AG04449 (cell line): ENCODE measurements around the gene OR8D2.

ENCODE experiments used
- CTCF ChIA-PET: fragments of 350-600 bp; formaldehyde crosslinking; extraction: SDS; loops from one replicate; lab custom pipeline; 2021; ENCODE audit warnings: antibody characterized with exemption; lab: Yijun Ruan, JAX
- POLR2A ChIA-PET: fragments of 400-600, 350-600 bp; formaldehyde crosslinking; extraction: SDS; loops from one replicate; lab custom pipeline; 2020; ENCODE audit warnings: antibody characterized with exemption, inconsistent platforms; lab: Yijun Ruan, JAX
- DNase-seq: peaks from one replicate; pipeline ENCODE4 v3.0.0-alpha.2; 2010; ENCODE audit warnings: low read depth, low spot score
- H3K4me3 ChIP-seq: 2 replicates; pipeline ENCODE4 v1.5.1; 2011; ENCODE audit warnings: low read depth, mild to moderate bottlenecking, control low read depth, low read length
- CTCF ChIP-seq: IDR thresholded peaks from one replicate; pipeline ENCODE4 v1.5.1; 2011; ENCODE audit warnings: mild to moderate bottlenecking, moderate library complexity, low read length, control low read depth, inconsistent platforms; ENCODE audit not compliant: insufficient read depth; ENCODE audit errors: missing control alignments

Gene OR8D2

GRCh38 chr11:124320097-124320496 lies at the start of gene OR8D2:
Gene OR8D2, minus strand, starts transcription at chr11:124320197. Its CDS starts 0 bp downstream, at chr11:124320197.
- no peak for DNase-seq

GRCh38 chr11:124359566-124359965 lies 39.6 kb upstream of the OR8D2 start:
- H3K4me3 ChIP-seq, result no peak overlapping the region
- CTCF ChIA-PET, result no interaction called here
- POLR2A ChIA-PET, result no interaction called here
- no peak for TF ChIP-seq CTCF
- DNase-seq, result no peak

More at GRCh38 chr11:124320097-124320496, at the start of gene OR8D2:
- ChIA-PET CTCF (no interaction called here), POLR2A (no interaction called here)
- H3K4me3 ChIP-seq, result no peak within 1 kb of the TSS
- no peak for TF ChIP-seq CTCF

- no peak for TF ChIP-seq CTCF
- DNase-seq, result no peak
- no peak overlapping the region for H3K4me3 ChIP-seq
- ChIA-PET POLR2A (no interaction called here), CTCF (no interaction called here)
Measured at GRCh38 chr11:124346311-124346955, 26.4 kb upstream of the OR8D2 start.

DNA sequence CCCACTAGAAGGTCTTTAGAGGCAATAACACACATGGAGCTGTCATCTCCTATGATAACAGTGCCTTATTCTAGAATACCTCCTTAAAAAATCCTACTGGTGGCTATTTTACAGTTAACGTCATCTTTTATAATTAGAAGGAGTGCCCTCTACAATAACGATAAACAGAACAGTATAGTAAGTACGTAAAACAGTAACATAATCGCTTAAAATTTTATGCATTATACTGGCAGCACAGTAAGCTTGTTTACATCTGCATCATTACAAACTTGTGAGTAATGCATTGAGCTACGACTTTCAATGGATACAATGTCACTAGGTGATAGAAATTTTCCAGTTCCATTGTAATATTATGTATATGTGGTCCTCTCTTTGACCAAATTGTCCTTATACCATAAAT lies 24.3 kb upstream of the OR8D2 start:
- TF ChIP-seq CTCF, result no peak
- no peak for DNase-seq
- H3K4me3 ChIP-seq, result no peak overlapping the region
- CTCF ChIA-PET, result no interaction called here
- POLR2A ChIA-PET, result no interaction called here

- ChIA-PET POLR2A (no interaction called here), CTCF (no interaction called here)
- H3K4me3 ChIP-seq, result no peak overlapping the region
- no peak for DNase-seq
- TF ChIP-seq CTCF, result no peak
Measured at GRCh38 chr11:124340142-124340447, 20.1 kb upstream of the OR8D2 start.

DNA sequence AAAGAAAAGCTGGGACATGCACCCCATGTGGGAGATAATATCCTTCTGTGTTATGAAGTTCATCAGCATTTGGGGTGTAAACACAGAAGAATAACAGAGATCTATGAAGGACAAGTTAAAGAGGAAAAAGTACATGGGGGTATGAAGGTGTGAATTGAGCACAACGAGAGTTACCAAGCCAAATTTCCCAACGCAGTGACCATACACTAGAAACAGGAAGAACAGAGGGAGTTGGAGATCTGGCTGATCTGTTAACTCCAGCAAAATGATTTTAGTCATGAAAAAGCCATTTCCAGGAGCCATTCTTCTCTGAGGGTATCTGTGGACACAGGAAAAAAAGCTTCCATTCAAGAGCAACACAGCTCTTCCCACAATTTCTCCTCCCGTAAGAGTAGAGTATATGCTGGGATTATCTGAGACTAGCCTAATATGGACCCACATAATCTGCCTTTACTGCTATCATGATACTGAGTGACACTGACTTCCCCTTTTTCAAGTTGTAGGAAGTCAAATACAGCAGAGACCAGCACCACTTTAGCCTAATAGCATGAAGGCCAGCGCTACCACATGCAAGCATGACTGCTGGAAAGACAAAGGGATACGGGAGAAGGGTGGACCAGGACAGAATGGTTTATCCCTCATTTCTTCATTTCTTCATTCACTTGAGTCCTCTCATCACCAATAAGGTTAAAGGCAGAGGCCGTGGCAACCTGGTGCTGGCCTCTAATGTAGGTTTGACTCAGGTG lies 19.6 kb upstream of the OR8D2 start:
- TF ChIP-seq CTCF, result no peak
- H3K4me3 ChIP-seq, result no peak overlapping the region
- CTCF ChIA-PET, result no interaction called here

More for the DNA sequence above, 19.6 kb upstream of the OR8D2 start:
- POLR2A ChIA-PET, result no interaction called here
- DNase-seq, result no peak
